HepG2 (cell line): Measurements from ENCODE around the gene PPP4R4. TPM values are rescaled to one million over a fixed set of nuclear protein-coding genes. Genes with fewer than 3 reads are reported as not detected.

Experiments
- ATAC-seq: fragments of 200-7000 bp; cut with Tn5 transposase; 3 replicates; pipeline ENCODE4 v1.9.1; 2020; ENCODE audit warnings: mild to moderate bottlenecking, moderate library complexity
- BruUV-seq: library from RNA; stranded (reverse); fragments of 400-500 nt; replicated peaks from 2 replicates; lab custom pipeline; 2021; lab: Mats Ljungman, UMichigan
- CTCF ChIA-PET: fragments of 300-600 bp; formaldehyde crosslinking; extraction: SDS; loops from one replicate; lab custom pipeline; 2021; ENCODE audit warnings: low total read pairs, inconsistent platforms, low intra/inter-chr PET ratio; lab: Yijun Ruan, JAX
- POLR2A ChIA-PET: fragments of 350-600 bp; sonication (Branson Sonifier 250); formaldehyde crosslinking; loops from one replicate; lab custom pipeline; 2020; ENCODE audit warnings: antibody characterized with exemption, inconsistent platforms; lab: Yijun Ruan, JAX
- DNase-seq: peaks from one replicate; pipeline ENCODE4 v3.0.0-alpha.2; 2015; ENCODE audit warnings: low spot score
- FAIRE-seq: peaks from 3 replicates; lab custom pipeline; 2011; peaks lifted over from hg19 to GRCh38; lab: Jason Lieb, UNC
- H2AFZ ChIP-seq: one replicate; pipeline ENCODE4 v1.6.1; 2011; ENCODE audit warnings: low read length, inconsistent platforms
- H3K27ac ChIP-seq: fragments of 300-600 bp; 3 replicates; pipeline ENCODE4 v1.8.0; 2011; ENCODE audit warnings: mixed run types, mild to moderate bottlenecking, mixed read lengths, low read length, inconsistent platforms; ENCODE audit not compliant: insufficient read depth; ENCODE audit errors: extremely low read length
- H3K27me3 ChIP-seq, 2 experiments: fragments of 200-600 bp in 1 of 2; 2 replicates in 1 of 2; 3 replicates in 1 of 2; pipeline versions ENCODE4 v1.6.0 to v1.8.0; 2011; ENCODE audit warnings: low read length in 2 of 2, mild to moderate bottlenecking in 2 of 2, moderate library complexity in 2 of 2, inconsistent platforms in 1 of 2; ENCODE audit not compliant: insufficient read depth in 2 of 2, control insufficient read depth in 1 of 2
- H3K36me3 ChIP-seq, 2 experiments: fragments of 200-600 bp in 1 of 2; replicated peaks in 1 of 2; 2 replicates in 1 of 2; 3 replicates in 1 of 2; pipeline versions ENCODE4 v1.5.1 to v1.8.0; 2011; ENCODE audit warnings: low read length in 2 of 2, inconsistent platforms in 1 of 2; ENCODE audit not compliant: insufficient read depth in 2 of 2, control insufficient read depth in 1 of 2
- H3K4me1 ChIP-seq: 2 replicates; pipeline ENCODE4 v1.5.1; 2012; ENCODE audit warnings: low read length, inconsistent platforms; ENCODE audit not compliant: insufficient read depth
- H3K4me2 ChIP-seq: 2 replicates; pipeline ENCODE4 v1.6.0; 2011; ENCODE audit warnings: low read depth, low read length, inconsistent platforms
- H3K4me3 ChIP-seq, 3 experiments: fragments of 200-600 bp in 1 of 3; sonication (generic), shearing (Covaris generic) in 1 of 3; replicated peaks in 1 of 3; 2 replicates each; pipeline ENCODE4 v1.5.1; 2011 to 2016; ENCODE audit warnings: low read length in 3 of 3, inconsistent platforms in 2 of 3, low read depth in 2 of 3, mild to moderate bottlenecking in 2 of 3, control low read depth in 1 of 3, mixed read lengths in 1 of 3; ENCODE audit not compliant: insufficient read depth in 1 of 3
- H3K79me2 ChIP-seq: one replicate; pipeline ENCODE4 v1.6.1; 2011; ENCODE audit warnings: low read length, inconsistent platforms; ENCODE audit not compliant: insufficient read depth
- H3K9ac ChIP-seq: 2 replicates; pipeline ENCODE4 v1.6.0; 2011; ENCODE audit warnings: mild to moderate bottlenecking, low read depth, low read length, inconsistent platforms; ENCODE audit not compliant: insufficient read depth
- H3K9me3 ChIP-seq: 2 replicates; pipeline ENCODE4 v1.5.1; 2012; ENCODE audit warnings: mild to moderate bottlenecking, low read length
- H4K20me1 ChIP-seq: 2 replicates; pipeline ENCODE4 v1.6.0; 2011; ENCODE audit warnings: inconsistent platforms, mild to moderate bottlenecking, low read length, moderate library complexity; ENCODE audit not compliant: insufficient read depth
- ELF4 ChIP-seq: sonication (generic); formaldehyde crosslinking; IDR thresholded peaks from 2 replicates; pipeline ENCODE4 v1.5.0; 2020; ENCODE audit warnings: missing genetic modification reagents, mild to moderate bottlenecking, moderate library complexity, borderline replicate concordance
- HMGA1 ChIP-seq: sonication (generic); formaldehyde crosslinking; conservative IDR thresholded peaks from 2 replicates; pipeline ENCODE4 v1.4.0; 2020; ENCODE audit warnings: missing genetic modification reagents
- HNRNPL ChIP-seq: fragments of 200-400 bp; formaldehyde crosslinking; IDR thresholded peaks from 2 replicates; pipeline ENCODE4 v1.6.1; 2017; ENCODE audit warnings: mild to moderate bottlenecking, low read depth, low read length
- ZIK1 ChIP-seq: sonication (generic); formaldehyde crosslinking; IDR thresholded peaks from 2 replicates; pipeline ENCODE4 v1.5.0; 2020; ENCODE audit warnings: mild to moderate bottlenecking, low read depth, missing genetic modification reagents, borderline replicate concordance
- ZKSCAN8 ChIP-seq: IDR thresholded peaks from 2 replicates; pipeline ENCODE4 v1.6.1; 2016; ENCODE audit warnings: borderline replicate concordance, missing genetic modification reagents, missing compliant biosample characterization
- ZNF101 ChIP-seq: sonication (generic); formaldehyde crosslinking; IDR thresholded peaks from 2 replicates; pipeline ENCODE4 v1.4.0; 2020; ENCODE audit warnings: mild to moderate bottlenecking, low read depth, missing genetic modification reagents, borderline replicate concordance
- ZNF343 ChIP-seq: sonication (generic); formaldehyde crosslinking; IDR thresholded peaks from 2 replicates; pipeline ENCODE4 v1.4.0; 2020; ENCODE audit warnings: mild to moderate bottlenecking, missing genetic modification reagents
- WGBS: methylation state at CpG from one replicate; pipeline ENCODE4 v1.1.6; 2017; ENCODE audit warnings: low lambda C conversion rate; 5-methylcytosine and 5-hydroxymethylcytosine counted together
- in situ Hi-C: cut with HindIII; loops from 2 replicates; pipeline ENCODE4 v1.10.0; 2017; ENCODE audit warnings: low pct_unique_long_range_greater_than_20kb; ENCODE audit not compliant: extremely low pct_ligation_motif_present
- intact Hi-C: fragments of 100-400 bp; cut with micrococcal nuclease; formaldehyde crosslinking; loops from one replicate; pipeline ENCODE4 v1.10.0; 2022; ENCODE audit not compliant: unreplicated experiment
- polyA plus RNA-seq, 8 experiments: library from polyadenylated mRNA; depleted of rRNA in 3 of 8; stranded (reverse) in 7 of 8; unstranded in 1 of 8; fragments of >200 nt; fragmentation: Illumina TruSeq in 4 of 8; extraction: Trizol in 4 of 8; gene quantifications; 2 replicates each; pipeline versions ENCODE4 v1.2.1 to v1.2.3, GENCODE V29; 2011 to 2016; ENCODE audit warnings: low read depth in 4 of 8, missing spikeins in 1 of 8, mixed read lengths in 1 of 8; ENCODE audit not compliant: insufficient read depth in 1 of 8
- total RNA-seq, 5 experiments: library from RNA; depleted of rRNA; stranded (reverse); fragments of >200 nt; fragmentation: Illumina TruSeq; extraction: Trizol; gene quantifications; 2 replicates each; pipeline ENCODE4 v1.2.3, GENCODE V29; 2016; ENCODE audit warnings: low read depth in 1 of 5
- TF ChIP-seq, protein P1 (sequence below): sonication (generic); formaldehyde crosslinking; IDR thresholded peaks from 2 replicates; pipeline ENCODE4 v1.4.0; 2020; ENCODE audit warnings: missing genetic modification reagents
- TF ChIP-seq, protein P2 (sequence below): sonication (generic); formaldehyde crosslinking; IDR thresholded peaks from 2 replicates; pipeline ENCODE4 v1.4.0; 2020; ENCODE audit warnings: mild to moderate bottlenecking, missing genetic modification reagents
- TF ChIP-seq, protein P3 (sequence below): sonication (generic); formaldehyde crosslinking; IDR thresholded peaks from 2 replicates; pipeline ENCODE4 v1.4.0; 2020; ENCODE audit warnings: mild to moderate bottlenecking, missing genetic modification reagents
- TF ChIP-seq, protein P4 (sequence below): sonication (generic); formaldehyde crosslinking; IDR thresholded peaks from 2 replicates; pipeline ENCODE4 v1.5.0; 2020; ENCODE audit warnings: mild to moderate bottlenecking, missing genetic modification reagents

PPP4R4 gene
- total and polyA plus RNA-seq, 2 of the 13 experiments (the other 11 are each of a cell fraction or from before 2014, with no cell fraction given), result 9.5 to 19.8 TPM

DNA sequence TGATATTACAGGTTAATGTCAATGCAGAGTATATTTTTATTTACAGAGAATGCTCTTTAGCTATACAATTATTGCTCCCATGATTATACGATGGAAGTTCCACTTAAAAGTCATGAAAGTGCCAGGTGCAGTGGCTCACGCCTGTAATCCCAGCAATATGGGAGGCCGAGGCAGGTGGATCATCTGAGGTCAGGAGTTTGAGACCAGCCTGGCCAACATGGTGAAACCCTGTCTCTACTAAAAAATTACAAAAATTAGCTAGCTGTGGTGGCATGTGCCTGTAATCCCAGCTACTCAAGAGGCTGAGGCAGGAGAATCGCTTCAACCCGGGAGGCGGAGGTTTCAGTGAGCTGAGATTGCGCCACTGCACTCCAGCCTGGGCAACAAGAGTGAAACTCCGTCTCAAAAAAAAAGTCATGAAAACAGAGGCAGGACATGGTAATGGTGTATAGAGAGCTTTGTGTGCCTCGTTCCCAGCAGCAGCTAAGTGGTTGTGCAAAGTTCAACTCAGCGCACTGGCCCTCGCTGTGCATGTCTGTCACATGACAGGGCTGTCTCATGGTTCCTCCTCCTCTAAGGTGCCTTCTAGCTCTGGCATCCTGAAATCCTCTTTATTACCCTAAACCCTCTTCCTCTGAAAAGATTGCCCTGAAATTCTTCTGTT, 102.9 kb downstream of the PPP4R4 start (continued):
- TF ChIP-seq, protein P1, sequence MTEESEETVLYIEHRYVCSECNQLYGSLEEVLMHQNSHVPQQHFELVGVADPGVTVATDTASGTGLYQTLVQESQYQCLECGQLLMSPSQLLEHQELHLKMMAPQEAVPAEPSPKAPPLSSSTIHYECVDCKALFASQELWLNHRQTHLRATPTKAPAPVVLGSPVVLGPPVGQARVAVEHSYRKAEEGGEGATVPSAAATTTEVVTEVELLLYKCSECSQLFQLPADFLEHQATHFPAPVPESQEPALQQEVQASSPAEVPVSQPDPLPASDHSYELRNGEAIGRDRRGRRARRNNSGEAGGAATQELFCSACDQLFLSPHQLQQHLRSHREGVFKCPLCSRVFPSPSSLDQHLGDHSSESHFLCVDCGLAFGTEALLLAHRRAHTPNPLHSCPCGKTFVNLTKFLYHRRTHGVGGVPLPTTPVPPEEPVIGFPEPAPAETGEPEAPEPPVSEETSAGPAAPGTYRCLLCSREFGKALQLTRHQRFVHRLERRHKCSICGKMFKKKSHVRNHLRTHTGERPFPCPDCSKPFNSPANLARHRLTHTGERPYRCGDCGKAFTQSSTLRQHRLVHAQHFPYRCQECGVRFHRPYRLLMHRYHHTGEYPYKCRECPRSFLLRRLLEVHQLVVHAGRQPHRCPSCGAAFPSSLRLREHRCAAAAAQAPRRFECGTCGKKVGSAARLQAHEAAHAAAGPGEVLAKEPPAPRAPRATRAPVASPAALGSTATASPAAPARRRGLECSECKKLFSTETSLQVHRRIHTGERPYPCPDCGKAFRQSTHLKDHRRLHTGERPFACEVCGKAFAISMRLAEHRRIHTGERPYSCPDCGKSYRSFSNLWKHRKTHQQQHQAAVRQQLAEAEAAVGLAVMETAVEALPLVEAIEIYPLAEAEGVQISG (CRISPR knock-in tag), result peak; percentile 88
- TF ChIP-seq ZKSCAN8, result peak; percentile 84; the same call in 1 of the 2 replicates

DNA sequence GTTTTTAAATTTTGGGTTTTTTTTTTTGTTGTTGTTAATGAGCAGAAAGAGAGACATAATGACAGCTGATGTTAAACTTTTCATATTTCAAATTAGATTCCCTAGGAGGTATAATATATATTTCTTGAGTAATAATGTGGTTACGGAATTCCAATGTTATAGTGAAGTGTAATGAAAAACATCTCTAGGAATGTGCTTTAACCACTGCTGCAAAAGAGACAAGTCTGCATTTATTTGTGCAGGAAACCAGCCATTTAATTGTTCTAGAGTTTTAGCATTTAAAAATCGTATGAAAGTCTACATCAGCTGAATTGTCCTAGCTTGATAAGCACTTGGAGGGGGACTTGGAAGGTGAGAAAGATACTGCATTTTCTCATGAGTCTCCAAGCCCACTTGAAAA, 104.6 kb downstream of the PPP4R4 start:
- Histone ChIP-seq H3K79me2 (no peaks in the 10 kb centered on the region), H3K9me3 (no peaks in the 10 kb centered on the region), H3K36me3 (peaks cover 0 to 2% of the 10 kb centered on the region in 2 experiments; a peak in 1 of 5 replicates), H3K4me2 (no peak overlapping the region), H3K4me1 (peaks cover 21% of the 10 kb centered on the region), H2AFZ (no peak overlapping the region), H3K27ac (no peak overlapping the region), H4K20me1 (no peaks in the 10 kb centered on the region), H3K4me3 (no peak overlapping the region), H3K9ac (no peak overlapping the region), H3K27me3 (no peaks in the 10 kb centered on the region; a peak in 1 of 5 replicates)
- DNase-seq (no peak), FAIRE-seq (no peak), ATAC-seq (no peak)
- 100% methylated on average over 2 of the region's 2 CpGs for WGBS
- no TSS peak for BruUV-seq
- TF ChIP-seq, protein P2, sequence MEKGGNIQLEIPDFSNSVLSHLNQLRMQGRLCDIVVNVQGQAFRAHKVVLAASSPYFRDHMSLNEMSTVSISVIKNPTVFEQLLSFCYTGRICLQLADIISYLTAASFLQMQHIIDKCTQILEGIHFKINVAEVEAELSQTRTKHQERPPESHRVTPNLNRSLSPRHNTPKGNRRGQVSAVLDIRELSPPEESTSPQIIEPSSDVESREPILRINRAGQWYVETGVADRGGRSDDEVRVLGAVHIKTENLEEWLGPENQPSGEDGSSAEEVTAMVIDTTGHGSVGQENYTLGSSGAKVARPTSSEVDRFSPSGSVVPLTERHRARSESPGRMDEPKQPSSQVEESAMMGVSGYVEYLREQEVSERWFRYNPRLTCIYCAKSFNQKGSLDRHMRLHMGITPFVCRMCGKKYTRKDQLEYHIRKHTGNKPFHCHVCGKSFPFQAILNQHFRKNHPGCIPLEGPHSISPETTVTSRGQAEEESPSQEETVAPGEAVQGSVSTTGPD (CRISPR knock-in tag), result no peak
- TF ChIP-seq ELF4 (no peak), HMGA1 (CRISPR knock-in tag) (no peak), ZIK1 (CRISPR knock-in tag) (no peak), ZNF101 (CRISPR knock-in tag) (no peak), HNRNPL (no peak), ZNF343 (CRISPR knock-in tag) (no peak)
- TF ChIP-seq, protein P3, sequence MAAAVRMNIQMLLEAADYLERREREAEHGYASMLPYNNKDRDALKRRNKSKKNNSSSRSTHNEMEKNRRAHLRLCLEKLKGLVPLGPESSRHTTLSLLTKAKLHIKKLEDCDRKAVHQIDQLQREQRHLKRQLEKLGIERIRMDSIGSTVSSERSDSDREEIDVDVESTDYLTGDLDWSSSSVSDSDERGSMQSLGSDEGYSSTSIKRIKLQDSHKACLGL (CRISPR knock-in tag), result no peak
- TF ChIP-seq, protein P4, sequence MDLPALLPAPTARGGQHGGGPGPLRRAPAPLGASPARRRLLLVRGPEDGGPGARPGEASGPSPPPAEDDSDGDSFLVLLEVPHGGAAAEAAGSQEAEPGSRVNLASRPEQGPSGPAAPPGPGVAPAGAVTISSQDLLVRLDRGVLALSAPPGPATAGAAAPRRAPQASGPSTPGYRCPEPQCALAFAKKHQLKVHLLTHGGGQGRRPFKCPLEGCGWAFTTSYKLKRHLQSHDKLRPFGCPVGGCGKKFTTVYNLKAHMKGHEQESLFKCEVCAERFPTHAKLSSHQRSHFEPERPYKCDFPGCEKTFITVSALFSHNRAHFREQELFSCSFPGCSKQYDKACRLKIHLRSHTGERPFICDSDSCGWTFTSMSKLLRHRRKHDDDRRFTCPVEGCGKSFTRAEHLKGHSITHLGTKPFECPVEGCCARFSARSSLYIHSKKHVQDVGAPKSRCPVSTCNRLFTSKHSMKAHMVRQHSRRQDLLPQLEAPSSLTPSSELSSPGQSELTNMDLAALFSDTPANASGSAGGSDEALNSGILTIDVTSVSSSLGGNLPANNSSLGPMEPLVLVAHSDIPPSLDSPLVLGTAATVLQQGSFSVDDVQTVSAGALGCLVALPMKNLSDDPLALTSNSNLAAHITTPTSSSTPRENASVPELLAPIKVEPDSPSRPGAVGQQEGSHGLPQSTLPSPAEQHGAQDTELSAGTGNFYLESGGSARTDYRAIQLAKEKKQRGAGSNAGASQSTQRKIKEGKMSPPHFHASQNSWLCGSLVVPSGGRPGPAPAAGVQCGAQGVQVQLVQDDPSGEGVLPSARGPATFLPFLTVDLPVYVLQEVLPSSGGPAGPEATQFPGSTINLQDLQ (CRISPR knock-in tag), result no peak
- in situ Hi-C loops (no loop called here), intact Hi-C loops (no loop called here)
- CTCF ChIA-PET, result no interaction called here
- POLR2A ChIA-PET, result interaction anchor here (4.9 kb wide), 1 partner anchor 14 kb away, joined by 122 read pairs; the partner anchor contains the start of gene SERPINA10
